Right lobe of liver (tissue), 4 donors: Measurements from ENCODE around the gene KRTAP26-1.

Source experiments
- CTCF ChIP-seq, 4 donors: fragments of 200-600 bp in 3 of 4; fragments of 450-650 bp in 1 of 4; IDR thresholded peaks; one replicate each; pipeline versions ENCODE4 v1.5.1 to v1.8.0; 2016 to 2022; ENCODE audit warnings: antibody characterized with exemption in 4 of 4, mild to moderate bottlenecking in 2 of 4
- POLR2A ChIP-seq: fragments of 450-650 bp; IDR thresholded peaks from one replicate; pipeline ENCODE4 v1.6.1; 2017; ENCODE audit warnings: antibody characterized with exemption, mild to moderate bottlenecking
- donor health status: DM: no; HTN: no; CAD: no.
- donor health status: DM: no; HTN: no; CAD: no.
- donor health status: DM: no; HTN: yes; CAD: no.

- no peak for TF ChIP-seq CTCF (IDR thresholded peaks at IDR 0.05)
- no peak for TF ChIP-seq POLR2A
Measured at GRCh38 chr21:30326390-30326789, 6.3 kb upstream of the KRTAP26-1 start.
